Stimulated activated CD4-positive, alpha-beta T cell treated with anti-CD3 and anti-CD28 coated beads, Interleukin-12 subunit alpha, Interleukin-12 subunit beta, amount 100 ng/mL, for 4 hours (primary cell): Measurements from ENCODE around the gene RMI2.

Experiments
- DNase-seq: peaks from one replicate; pipeline ENCODE4 v3.0.0-alpha.2; 2020

The RMI2 gene

DNA sequence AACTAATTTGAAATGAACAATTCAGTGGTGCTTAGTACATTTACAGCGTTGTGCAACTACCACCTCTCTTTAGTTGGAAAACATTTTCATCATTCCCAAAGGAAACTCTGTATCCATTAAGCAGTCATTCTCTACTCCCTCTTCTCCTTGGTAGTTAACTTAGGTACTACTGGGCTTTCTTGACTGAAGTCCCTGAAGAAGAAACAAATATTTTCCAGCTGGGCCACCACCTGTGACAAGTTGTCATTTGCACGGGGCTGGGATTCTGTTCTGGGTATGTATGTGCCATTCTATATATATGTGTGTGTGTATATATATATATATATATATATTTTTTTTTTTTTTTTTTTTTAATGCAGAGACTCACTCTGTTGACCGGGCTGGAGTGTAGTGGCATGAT, 15.4 kb upstream of the RMI2 start:
- DNase-seq = no peak

DNA sequence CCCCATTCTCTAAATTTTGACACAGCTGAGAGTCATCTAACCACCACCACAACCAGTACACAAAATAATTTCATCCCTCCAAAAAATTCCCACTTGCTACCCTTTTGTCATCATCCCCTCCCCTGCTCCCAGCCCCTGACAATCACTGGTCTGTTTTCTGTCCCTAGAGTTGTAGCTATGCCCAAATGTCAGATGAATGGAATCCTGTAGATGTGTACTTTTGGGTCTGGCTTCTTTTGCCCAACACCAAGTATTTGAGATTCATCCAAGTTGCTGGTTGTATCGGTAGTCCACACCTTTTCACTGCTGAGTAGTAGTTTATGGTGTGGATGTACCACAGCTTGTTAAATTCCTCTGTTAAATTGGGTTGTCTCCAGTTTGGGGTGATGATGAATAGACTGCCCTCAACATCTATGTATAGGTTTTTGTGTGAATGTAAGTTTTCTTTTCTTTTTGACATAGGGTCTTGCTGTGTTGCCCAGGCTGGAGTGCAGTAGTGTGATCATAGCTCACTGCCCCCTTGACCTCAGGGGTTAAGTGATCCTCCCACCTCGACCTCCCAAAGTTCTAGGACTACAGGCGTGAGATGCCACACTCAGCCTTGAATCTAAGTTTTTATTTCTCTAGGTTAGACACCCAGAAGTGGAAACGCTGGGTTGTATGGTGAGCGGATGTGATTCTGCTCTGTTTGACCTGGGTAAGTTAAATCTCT, 14.6 kb upstream of the RMI2 start:
- DNase-seq = no peak

DNA sequence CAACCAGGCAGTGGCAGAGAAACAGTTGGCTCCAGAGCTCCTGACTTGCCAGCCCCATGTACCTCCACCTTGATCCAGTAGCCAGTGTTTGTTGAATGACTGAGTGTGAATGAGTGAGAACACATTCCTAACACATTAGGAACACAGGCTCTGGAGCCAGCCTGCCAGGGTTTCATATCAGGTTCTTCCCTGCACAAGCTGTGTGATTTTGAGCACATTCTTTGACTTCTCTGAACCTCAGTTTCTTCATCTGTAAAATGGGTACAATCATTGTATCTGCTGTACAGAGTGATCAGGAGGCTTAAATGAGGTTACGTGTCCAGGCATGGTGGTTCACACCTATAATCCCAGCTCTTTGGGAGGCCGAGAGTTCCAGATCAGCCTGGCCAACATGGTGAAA, 13.3 kb upstream of the RMI2 start:
- DNase-seq = no peak

DNA sequence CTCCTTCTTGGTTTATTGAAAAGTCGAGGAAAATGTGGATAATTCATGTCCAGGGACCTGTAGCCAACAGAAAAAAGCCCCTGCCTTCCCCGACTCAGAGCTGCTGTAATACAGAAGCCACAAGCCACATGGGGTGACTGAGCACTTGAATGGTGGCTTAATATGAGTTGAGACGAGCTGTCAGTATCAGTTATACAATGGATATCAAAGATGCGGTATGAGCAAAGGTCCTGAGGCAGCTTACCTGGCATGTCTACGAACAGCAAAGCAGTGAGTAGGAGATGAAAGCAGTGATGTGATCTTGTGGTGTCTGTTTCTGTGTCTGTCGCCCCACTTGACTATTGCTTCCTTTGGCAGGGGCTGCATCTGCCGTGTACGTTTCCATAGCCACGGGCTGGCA, 12.2 kb upstream of the RMI2 start:
- no peak for DNase-seq

DNA sequence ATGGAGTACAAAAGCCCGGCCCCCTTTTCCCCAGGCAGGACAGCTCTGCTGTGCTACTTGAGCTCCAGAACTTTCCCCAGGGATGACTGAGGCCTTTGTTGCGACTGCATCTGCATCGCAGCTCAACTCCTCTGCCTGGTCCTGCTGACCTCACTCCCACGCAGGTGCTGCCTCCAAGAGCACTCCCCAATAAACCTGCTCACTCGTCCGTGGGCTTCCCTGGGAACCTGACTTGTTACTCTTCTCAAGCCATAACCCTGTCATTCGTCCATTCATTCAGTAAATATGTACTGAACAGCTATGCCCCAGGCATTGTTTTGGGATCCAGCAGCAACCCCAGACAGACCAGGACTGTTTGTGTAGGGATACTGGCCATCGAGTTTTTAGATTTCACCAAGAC, 11.6 kb upstream of the RMI2 start:
- DNase-seq = no peak

DNA sequence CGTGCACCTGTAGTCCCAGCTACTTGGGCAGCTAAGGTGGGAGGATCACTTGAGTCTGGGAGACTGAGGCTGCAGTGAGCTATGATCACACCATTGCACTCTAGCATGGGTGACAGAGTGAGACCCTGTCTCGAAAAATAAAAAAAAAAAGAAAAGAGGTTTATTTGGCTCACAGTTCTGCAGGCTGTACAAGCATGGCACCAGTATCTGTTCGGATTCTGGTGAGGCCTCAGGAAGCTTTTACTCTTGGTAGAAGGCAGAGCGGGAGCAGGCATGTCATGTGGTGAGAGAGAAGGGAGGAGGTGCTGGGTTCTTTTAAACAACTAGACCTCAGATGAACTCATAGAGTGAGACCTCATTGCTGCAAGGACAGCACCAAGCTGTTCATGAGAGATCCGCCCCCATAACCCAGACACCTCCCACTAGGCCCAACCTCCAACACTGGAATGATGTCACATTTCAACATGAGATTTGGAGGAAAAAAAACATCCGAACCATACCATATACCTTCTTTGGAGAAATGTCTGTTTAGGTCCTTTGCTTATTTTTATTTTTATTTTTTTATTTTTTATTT, 10.3 kb upstream of the RMI2 start:
- DNase-seq = no peak

DNA sequence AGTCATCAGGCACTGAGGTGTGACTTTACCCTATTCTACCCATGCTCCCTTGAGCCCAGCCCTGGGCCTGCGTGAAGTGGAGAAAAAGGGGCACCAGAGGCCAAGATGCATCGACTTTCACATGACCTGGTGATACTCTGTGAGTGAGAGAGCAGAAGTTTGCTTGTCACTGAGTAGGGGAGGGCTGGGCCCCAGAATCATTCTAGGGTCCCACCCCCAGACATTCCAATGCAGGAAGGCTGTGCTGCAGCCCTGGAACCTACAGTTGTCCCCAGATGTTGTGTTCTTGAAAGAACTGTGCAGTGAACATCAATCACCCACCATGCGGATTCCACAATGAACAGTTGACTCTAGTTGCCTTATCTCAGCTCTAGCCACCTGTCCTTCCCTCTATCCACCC, 6.2 kb upstream of the RMI2 start:
- DNase-seq = no peak

DNA sequence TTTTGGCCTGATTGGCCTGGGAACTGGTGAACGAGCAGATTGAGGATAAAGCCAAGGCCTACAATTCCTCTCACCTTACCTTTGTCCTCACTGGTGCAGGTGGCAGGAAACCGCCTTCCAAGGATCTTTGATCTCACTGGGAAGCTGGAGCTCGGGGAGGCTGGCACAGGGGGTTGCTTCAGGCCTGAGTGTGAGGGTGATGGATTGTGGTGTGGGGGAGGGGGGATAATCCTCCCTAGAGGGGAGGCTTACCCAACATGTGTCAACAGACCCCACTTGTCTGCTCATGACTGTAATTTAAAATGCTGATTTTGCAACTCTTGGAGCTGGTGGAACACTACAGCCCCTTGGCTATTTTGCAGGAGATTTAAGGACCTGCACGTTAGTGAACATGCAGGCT, 4.5 kb upstream of the RMI2 start:
- no peak for DNase-seq

DNA sequence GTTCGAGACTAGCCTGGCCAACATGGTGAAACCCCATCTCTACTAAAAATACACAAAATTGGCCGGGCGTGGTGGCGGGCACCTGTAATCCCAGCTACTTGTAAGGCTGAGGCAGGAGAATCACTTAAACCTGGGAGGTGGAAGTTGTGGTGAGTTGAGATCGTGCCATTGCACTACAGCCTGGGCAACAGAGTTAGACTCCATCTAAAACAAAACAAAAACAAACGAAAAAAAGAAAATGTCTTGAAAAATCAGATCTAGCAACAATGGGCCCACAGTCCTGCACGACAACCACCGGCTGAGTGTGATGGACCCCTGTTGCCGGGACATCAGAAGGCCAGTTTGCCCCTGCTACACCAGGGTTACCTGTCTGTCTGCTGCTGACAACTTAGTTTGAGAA, 3.9 kb upstream of the RMI2 start:
- no peak for DNase-seq

DNA sequence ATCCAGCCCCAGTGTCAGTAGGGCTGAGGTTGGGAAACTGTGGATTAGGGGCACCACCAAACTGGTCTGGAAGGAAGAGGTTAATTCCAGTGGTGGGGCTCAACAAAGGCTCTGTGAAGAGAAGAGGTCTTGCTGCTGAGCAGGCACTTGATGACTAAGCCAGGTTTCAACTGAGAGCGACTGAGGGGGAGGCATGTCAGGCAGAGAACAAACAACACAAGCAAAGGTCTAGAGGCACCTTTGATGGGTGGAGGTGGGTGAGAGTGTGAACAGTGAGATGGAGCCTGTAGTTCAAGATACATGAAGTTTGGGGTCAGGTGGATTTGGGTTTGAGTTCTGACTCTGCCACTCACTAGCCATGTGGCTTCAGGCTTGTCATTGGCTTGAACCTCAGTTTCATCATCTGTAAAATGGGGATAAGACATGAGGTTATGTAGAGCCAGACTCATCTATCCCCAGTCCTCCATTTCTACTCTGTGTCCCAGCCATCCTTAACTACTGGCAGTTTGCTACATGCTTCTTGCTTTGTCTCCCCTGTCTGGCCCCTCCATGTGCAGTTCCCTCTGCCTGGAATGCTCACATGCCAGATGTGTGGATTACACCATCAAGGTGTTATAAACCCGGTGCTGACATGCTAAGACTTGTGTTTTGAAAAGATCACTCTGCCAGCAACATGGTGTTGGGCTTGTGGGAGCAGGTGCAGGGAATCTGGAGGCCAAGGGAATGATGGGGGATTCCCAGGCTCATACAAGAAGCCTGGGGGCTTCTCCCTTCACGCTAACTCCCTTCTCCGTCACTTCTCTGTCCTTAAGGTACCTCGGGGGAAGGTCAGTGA, 3.0 kb upstream of the RMI2 start:
- no peak for DNase-seq

DNA sequence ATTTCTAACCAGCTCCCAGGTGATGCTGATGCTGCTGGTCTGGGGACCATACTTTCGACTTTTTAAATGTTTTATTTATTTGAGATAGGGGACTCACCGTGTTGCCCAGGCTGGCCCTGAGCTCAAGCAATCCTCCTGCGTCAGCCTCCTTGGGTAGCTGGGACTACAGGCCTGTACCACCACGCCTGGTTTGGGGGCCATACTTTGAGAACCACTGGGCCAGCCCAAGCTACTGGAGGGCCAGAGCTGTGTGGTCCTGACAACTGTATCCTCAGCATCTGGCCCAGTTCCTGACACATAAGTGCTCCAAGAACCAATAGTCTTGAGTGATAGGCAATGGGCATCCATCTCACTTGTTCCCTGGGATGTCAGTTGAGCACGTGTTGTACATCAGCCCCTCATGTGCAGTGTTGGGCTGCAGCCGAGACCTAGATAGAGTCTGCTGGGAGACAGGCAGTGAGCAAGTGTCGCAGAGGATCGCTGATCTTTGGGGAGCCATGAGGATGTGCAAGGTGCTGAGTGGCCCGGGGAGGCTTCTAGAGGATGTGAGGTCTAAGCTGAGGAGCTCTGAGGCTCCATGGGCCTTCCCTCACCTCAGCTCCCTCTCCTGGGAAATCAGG, 1.6 kb downstream of the RMI2 start:
- no peak for DNase-seq

DNA sequence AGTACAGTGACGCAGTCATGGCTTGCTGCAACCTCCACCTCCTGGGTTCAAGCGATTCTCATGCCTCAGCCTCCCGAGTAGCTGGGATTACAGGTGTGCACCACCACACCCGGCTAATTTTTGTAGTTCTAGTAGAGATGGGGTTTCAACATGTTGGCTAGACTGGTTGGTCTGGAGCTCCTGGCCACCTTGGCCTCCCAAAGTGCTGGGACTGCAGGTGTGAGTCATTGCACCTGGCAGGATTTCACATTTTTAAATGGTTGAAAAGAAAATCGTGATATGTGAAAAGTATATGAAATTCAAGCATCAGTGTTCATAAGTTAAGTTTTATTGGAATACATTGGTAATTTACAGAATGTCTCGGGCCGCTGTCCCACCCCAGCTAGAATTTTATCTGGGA, 2.6 kb downstream of the RMI2 start:
- DNase-seq = no peak

DNA sequence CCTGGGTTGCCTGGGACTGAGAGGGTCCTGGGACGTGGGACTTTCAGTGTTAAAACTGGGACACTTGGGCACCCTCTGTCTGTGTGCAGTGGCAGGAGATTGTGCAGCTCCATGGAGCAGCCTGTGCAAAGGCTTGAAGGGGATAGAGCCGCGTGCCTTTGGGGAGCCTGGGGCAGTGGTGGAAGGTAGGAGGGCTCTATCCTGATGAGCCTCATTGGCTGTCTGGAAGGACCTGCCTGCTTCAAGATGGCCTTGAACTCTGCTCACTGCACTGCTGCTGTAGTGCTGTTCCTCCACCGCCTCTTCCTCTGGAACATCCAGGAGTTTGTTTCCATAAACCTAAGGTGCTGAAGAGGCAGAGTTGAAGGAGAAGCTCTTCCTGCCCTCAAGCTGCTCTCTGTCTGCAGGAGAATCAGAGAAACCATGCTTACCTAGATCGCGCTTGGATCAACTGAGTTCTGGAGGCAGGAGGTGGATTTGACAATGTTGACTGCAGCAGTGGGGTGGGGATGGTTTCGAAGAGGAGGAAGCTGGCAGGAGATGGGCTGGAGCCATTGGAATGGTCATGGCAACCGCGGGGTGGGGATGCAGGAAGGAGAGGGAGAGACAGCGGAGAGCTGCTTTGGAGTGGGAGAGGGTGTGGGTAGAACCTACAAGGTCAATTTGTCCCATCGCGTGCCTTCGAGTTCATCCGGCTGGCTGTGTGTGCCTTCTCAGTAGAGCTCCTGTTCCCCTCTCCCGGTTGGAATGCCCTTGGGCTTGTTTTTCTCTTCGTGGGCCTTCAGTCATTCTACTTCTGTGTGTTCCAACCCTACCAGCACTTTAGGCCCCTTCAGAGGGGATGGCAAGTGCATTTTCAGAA, 3.7 kb downstream of the RMI2 start:
- no peak for DNase-seq

DNA sequence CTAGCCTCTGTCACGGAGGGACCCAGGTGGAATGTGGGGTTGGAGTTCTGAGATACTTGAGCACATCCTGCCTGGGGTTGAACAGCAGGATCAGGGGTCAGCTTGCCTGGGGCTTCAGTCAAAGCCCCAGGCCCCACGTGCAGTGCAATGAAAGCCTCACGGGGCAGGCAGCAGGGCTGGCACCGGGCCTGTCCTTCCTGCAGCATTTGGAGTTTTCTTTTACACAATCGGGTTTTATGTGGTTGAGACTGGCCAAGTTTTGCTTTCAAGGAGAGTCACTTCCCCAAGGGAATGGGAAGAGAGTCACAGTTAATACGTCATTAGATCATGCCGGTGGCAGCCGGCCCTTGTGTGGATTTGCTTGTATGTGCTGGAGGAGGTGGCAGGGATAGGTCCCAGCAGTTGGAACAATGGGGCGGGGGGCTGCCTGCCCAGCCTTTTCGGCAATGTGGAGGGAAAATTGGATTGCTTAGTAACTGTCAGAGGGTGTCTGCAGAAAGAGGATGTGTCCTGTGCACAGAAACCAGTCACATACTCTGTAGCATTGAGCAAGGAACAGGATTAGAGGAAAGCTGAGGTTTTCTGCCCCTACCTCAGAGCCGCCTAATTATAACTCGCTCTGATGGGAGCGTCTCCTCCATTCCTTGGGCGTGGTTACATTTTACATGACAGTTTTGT, 4.5 kb downstream of the RMI2 start:
- DNase-seq = no peak

DNA sequence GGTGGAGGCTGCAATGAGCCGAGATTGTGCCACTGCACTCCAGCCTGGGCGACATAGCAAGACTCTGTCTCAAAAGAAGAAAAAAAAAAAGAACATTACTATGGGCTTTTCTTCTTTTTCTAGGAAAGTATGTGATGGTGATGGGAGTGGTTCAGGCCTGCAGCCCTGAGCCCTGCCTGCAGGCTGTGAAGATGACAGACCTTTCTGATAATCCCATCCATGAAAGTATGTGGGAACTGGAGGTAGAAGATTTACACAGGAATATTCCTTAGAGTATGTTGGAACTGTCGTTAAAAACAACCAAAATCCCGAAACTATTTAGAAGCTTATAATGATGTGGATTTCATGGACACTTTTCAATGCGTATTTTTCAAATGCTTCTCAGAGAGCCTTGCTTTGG, 5.3 kb downstream of the RMI2 start:
- no peak for DNase-seq

DNA sequence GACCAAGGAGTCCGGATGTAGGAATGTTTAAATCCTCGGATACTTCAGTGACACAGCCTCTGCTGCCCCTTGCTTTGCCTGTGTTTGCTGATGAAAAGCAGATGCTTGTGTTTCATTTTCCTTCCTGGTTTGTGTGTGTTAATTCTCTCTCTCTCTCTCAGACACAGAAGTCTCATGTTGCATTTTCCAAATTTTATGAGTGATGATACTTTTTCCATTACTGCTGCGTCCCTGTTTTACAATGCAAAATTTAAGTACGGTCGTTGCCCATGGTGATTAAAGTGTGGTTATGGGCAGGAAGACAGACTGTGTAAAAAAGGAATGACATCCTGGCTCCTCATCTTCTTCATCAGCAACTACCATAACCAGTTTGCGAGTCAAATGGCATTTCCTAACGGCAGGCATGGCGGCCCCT, 5.7 kb downstream of the RMI2 start:
- no peak for DNase-seq

DNA sequence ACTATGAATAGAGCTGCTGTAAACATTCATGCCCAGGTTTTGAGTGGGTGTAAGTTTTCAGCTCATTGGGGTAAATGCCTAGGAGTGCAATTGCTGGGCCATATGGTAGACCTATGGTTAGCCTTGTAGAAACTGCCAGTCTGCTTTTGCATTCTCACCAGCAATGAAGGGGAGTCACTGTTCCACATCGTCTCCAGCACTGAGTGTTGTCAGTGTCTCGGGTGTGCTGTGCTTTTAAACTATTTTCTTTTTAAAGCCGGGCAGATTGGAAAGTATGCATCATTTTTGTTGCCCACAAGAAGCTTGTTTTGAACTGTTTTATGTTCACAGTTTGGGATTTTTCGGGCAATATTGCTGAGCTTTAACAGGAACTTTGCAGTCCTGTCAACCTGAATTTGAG, 7.9 kb downstream of the RMI2 start:
- no peak for DNase-seq

DNA sequence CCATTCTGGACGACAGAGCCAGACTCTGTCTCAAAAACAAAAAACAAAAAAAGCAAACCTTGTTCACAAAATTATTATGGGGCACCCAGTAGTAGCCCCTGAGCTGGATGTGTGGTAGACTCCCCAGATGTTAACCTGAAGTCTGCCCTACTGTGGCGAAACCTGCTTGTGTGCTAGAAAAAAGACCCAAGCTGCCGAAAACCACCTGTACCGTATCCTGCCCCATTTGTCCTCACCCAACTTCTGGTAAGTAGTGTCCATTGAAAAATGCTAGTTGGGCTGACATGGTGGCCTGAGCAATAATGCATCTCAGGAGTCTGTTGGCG, 9.1 kb downstream of the RMI2 start:
- no peak for DNase-seq

DNA sequence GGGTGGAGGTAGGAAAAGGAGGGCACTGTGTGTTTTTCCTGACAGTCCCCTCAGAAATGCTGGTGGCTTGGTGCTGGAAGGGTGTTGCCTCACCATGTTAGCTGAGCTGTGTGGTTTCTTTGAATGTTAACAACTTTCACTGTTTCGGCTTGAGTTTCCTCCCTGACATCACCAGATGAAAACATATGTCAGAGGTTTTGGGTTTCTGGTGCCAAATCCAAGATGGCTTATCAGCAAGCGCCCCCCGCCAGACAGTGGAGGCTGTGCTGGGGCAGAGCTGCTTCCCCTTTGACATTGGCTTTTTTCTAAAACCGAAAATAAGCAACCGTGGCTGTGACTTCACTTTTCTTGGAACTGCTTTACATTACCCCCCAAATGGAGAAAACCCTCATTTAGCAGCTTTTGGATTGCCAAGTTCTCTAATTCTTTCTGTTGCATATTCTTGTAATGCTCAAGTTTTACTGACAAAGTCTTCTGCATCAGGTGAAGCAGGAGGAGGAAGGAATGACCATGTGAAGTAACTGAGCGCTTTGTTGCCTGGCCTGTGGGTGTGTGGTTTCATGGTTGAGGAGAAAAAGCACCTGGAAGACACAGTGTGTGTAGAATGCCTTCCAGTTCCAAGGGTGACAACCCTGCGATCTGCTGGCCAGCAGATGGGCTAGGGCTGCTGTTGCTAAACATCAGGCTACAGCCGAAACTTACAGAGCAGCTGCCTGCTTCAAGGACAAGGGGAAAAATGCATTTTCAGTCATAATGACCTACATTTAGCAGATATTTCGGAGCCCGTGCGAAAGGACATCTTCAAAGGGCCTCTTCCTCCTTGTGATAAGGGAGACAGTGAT, 9.7 kb downstream of the RMI2 start:
- DNase-seq = peak; percentile 66

DNA sequence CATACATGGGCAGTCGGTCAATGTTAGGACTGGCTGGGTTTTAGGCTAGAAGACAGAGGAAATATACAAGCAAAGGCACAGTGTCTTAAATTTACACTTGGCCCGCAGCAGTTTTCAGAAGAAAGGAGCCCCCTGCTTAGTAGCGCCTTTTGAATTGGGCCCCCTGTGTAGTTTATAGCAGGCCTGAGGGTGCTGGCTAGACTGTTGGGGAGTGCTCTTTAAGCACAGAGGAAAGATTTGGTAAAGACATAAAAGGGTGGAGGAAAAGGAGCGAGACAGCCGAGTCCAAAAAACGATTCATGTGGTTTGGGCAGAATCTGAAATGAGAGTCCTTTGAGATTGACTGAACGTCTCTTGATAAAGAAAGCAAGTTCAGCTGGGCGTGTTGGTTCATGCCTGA, 10.6 kb downstream of the RMI2 start:
- no peak for DNase-seq

DNA sequence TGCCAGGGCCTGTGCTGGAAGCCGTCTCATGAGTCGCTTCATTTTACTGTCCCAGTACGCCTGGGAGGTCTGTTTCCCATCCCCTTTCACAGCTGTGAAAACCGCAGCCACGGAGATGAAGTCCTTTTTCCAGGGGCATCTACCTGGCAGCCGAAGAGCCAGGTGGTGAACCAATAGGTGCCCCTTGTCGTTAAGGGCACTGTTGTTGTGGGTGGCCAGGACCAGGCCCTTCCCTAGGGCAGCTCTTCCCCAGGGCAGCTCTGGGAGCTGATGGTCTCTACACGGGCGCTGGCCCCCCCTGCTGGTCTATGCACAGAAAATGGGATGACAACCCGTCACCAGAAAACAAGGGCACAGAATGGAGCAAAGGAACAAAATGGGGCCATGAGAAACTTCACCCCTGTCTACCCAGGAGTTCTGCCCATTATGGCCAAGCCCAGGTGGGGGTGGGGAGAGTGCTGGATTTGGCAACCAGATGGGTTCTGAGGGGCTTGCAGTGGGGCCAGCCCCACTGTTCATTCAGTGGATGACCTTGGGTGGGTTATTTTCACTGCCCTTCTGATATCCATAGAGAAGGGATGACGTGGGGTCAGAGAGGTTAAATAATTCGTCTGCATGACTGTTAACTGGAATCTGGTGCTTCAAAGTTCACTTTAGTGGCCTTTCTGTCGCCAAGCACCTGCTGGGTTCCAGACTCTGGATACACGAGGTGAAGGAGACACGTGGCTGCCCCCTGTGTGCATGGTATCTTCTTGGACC, 11.5 kb downstream of the RMI2 start:
- DNase-seq = peak; percentile 58
